ENCODE data around the gene ZNF512. TPM values are rescaled to one million over a fixed set of nuclear protein-coding genes. Genes with fewer than 3 reads are reported as not detected.
"Not testable (repeated sequence)": the region's sequence is repeated elsewhere in the genome, so short reads cannot be mapped to it uniquely, and the experiment has no call there.

The ZNF512 gene, protein sequence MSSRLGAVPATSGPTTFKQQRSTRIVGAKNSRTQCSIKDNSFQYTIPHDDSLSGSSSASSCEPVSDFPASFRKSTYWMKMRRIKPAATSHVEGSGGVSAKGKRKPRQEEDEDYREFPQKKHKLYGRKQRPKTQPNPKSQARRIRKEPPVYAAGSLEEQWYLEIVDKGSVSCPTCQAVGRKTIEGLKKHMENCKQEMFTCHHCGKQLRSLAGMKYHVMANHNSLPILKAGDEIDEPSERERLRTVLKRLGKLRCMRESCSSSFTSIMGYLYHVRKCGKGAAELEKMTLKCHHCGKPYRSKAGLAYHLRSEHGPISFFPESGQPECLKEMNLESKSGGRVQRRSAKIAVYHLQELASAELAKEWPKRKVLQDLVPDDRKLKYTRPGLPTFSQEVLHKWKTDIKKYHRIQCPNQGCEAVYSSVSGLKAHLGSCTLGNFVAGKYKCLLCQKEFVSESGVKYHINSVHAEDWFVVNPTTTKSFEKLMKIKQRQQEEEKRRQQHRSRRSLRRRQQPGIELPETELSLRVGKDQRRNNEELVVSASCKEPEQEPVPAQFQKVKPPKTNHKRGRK
- 10 to 100 TPM; 27.2 to 39.5 TPM for total RNA-seq

DNA sequence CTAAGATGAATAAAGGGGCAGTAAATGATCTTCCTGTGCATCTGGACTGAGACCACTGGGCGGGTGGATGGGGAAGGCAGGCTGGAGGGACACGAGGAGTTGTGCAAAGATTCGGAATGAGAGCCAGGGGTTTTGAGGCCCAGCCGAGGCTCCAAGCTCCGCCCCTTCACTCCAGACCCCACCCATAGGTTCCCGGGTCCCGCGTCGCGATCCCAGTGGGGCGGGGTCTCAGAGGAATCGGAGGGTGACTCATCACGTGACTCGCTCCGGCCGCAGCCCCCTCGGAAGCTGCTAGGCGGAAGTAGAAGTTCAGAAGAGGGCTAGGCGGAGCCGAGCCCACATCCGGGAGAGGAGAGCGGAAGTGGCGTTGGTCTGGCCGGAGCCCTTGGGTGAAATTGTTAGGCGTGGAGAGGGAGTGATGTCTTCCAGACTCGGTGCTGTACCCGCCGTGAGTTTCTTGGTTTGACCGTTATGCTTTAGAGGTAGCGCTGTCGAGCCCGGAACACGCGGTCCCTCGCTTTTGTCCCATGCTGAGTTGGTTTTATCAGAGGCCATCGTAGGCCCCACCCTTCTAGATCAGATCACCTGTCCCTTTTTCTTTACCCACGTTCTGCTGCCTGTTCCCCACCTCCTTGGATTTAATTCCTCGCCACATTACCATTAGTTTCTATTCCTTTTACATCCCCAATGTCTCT is at the start of gene ZNF512:
TSS of gene ZNF512 (plus strand) at position 348 of the 695 bp plus-strand sequence. CDS start at position 419, 71 bp downstream.
- H3K4me1 Mint-ChIP-seq: peaks cover 29% of the 10 kb centered on the region
- H3K4me3 Mint-ChIP-seq: peak within 1 kb of the TSS; percentile 95
- peaks cover 46% of the 10 kb centered on the region for H3K36me3 Mint-ChIP-seq (ENCODE audit: low read depth)
- H3K9me3 Mint-ChIP-seq: no peaks in the 10 kb centered on the region
- ATAC-seq (replicated peaks): peak; percentile 89
- H3K27ac Mint-ChIP-seq: peak within 1 kb of the TSS; percentile 96
- no peaks in the 10 kb centered on the region for H3K27me3 Mint-ChIP-seq

DNA sequence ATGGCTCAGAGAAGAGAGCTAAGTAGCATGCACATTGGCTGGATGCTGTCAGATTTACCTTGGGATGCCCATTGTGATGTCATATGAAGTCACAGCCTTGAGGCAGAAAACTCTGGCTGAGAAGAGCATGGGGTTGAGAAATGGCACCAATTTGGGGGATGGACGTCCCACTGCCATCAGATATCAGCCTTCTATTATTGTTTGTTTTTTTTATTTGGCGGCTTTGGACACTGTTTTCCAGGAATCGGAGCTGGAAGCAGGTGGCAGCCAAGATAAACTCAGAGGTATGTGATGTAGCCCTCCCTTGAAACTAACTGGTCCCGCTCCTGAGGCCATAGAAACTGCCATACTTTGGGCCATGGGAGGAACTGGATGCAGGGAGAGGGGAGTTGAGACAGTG is 45.6 kb upstream of the ZNF512 start:
- ATAC-seq (replicated peaks): no peak
- no peaks in the 10 kb centered on the region for H3K36me3 Mint-ChIP-seq (ENCODE audit: low read depth)

GRCh38 chr2:27538839-27539450 is 43.9 kb upstream of the ZNF512 start:
- ATAC-seq (replicated peaks); H3K27me3 Mint-ChIP-seq; H3K27ac Mint-ChIP-seq; H3K4me1 Mint-ChIP-seq; H3K4me3 Mint-ChIP-seq; H3K9me3 Mint-ChIP-seq; H3K36me3 Mint-ChIP-seq (ENCODE audit: low read depth): not testable (repeated sequence)

More for the DNA sequence above, 45.6 kb upstream of the ZNF512 start:
- Mint-ChIP-seq H3K4me3 (no peak overlapping the region), H3K9me3 (no peaks in the 10 kb centered on the region), H3K27ac (no peak overlapping the region), H3K27me3 (peaks cover 8% of the 10 kb centered on the region), H3K4me1 (no peaks in the 10 kb centered on the region)

DNA sequence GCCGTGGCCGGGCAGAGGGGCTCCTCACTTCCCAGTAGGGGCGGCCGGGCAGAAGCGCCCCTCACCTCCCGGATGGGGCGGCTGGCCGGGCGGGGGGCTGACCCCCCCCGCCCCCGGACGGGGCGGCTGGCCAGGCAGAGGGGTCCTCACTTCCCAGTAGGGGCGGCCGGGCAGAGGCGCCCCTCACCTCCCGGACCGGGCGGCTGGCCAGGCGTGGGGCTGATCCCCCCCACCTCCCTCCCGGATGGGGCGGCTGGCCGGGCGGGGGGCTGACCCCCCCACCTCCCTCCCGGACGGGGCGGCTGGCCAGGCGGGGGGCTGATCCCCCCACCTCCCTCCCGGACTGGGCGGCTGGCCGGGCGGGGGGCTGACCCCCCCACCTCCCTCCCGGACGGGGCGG is 43.2 kb upstream of the ZNF512 start:
- not testable (repeated sequence) for ATAC-seq (replicated peaks); H3K9me3 Mint-ChIP-seq

GRCh38 chr2:27544143-27544821 is 38.6 kb upstream of the ZNF512 start:
- H3K36me3 Mint-ChIP-seq (ENCODE audit: low read depth): no peaks in the 10 kb centered on the region
- no peak overlapping the region for H3K4me3 Mint-ChIP-seq
- no peaks in the 10 kb centered on the region for H3K4me1 Mint-ChIP-seq
- ATAC-seq (replicated peaks): no peak
- no peaks in the 10 kb centered on the region for H3K9me3 Mint-ChIP-seq
- H3K27ac Mint-ChIP-seq: no peak overlapping the region
- no peaks in the 10 kb centered on the region for H3K27me3 Mint-ChIP-seq

More for the DNA sequence above, 43.2 kb upstream of the ZNF512 start:
- H3K27me3 Mint-ChIP-seq; H3K4me1 Mint-ChIP-seq; H3K36me3 Mint-ChIP-seq (ENCODE audit: low read depth); H3K27ac Mint-ChIP-seq; H3K4me3 Mint-ChIP-seq: not testable (repeated sequence)

- ATAC-seq (replicated peaks): peak; percentile 67
- no peaks in the 10 kb centered on the region for H3K36me3 Mint-ChIP-seq (ENCODE audit: low read depth)
- no peaks in the 10 kb centered on the region for H3K4me1 Mint-ChIP-seq
- H3K9me3 Mint-ChIP-seq: no peaks in the 10 kb centered on the region
- no peak overlapping the region for H3K4me3 Mint-ChIP-seq
- H3K27ac Mint-ChIP-seq: no peak overlapping the region
- H3K27me3 Mint-ChIP-seq: no peaks in the 10 kb centered on the region
These were observed 37.3 kb upstream of the ZNF512 start for GRCh38 chr2:27545348-27546141.

- Mint-ChIP-seq H3K9me3 (no peaks in the 10 kb centered on the region), H3K27ac (no peak overlapping the region), H3K36me3 (ENCODE audit: low read depth) (no peaks in the 10 kb centered on the region), H3K4me1 (no peaks in the 10 kb centered on the region), H3K27me3 (peaks cover 5% of the 10 kb centered on the region), H3K4me3 (no peak overlapping the region)
- ATAC-seq (replicated peaks): no peak
These were observed 33.5 kb upstream of the ZNF512 start for GRCh38 chr2:27549303-27549702.

DNA sequence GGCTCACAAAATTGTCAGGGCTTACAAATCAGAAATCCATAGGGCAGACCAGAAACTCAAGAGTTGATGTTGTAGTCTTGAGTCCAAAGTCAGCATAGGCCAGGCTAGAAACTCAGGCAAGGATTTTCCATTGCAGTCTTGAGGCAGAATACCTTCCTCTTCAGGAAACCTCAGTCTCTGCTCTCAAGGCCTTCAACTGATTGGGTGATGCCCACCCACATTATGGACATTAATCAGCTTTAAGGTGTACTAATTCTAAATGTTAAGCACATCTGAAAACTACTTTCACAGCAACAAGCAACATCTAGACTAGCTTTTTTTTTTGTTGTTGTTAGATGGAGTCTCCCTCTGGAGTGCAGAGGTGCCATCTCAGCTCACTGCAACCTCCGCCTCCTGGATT is 31.3 kb upstream of the ZNF512 start:
- Mint-ChIP-seq H3K27me3 (peaks cover 5% of the 10 kb centered on the region), H3K4me1 (no peaks in the 10 kb centered on the region), H3K27ac (no peak overlapping the region), H3K36me3 (ENCODE audit: low read depth) (no peaks in the 10 kb centered on the region), H3K9me3 (no peaks in the 10 kb centered on the region), H3K4me3 (no peak overlapping the region)
- ATAC-seq (replicated peaks): no peak

- H3K9me3 Mint-ChIP-seq: no peaks in the 10 kb centered on the region
- H3K36me3 Mint-ChIP-seq (ENCODE audit: low read depth): no peaks in the 10 kb centered on the region
- no peaks in the 10 kb centered on the region for H3K4me1 Mint-ChIP-seq
- H3K27ac Mint-ChIP-seq: no peak overlapping the region
- peaks cover 5% of the 10 kb centered on the region for H3K27me3 Mint-ChIP-seq
- ATAC-seq (replicated peaks): no peak
- H3K4me3 Mint-ChIP-seq: no peak overlapping the region
These were observed 29.9 kb upstream of the ZNF512 start for GRCh38 chr2:27552941-27553340.

GRCh38 chr2:27554451-27554850 is 28.4 kb upstream of the ZNF512 start:
- H3K4me1 Mint-ChIP-seq; H3K27me3 Mint-ChIP-seq; H3K36me3 Mint-ChIP-seq (ENCODE audit: low read depth); H3K9me3 Mint-ChIP-seq; H3K27ac Mint-ChIP-seq; ATAC-seq (replicated peaks); H3K4me3 Mint-ChIP-seq: not testable (repeated sequence)

GRCh38 chr2:27559228-27559627 is 23.6 kb upstream of the ZNF512 start:
- Mint-ChIP-seq H3K9me3 (no peaks in the 10 kb centered on the region), H3K4me1 (no peaks in the 10 kb centered on the region), H3K27ac (no peak overlapping the region), H3K4me3 (no peak overlapping the region), H3K27me3 (peaks cover 8% of the 10 kb centered on the region), H3K36me3 (ENCODE audit: low read depth) (no peaks in the 10 kb centered on the region)
- no peak for ATAC-seq (replicated peaks)

DNA sequence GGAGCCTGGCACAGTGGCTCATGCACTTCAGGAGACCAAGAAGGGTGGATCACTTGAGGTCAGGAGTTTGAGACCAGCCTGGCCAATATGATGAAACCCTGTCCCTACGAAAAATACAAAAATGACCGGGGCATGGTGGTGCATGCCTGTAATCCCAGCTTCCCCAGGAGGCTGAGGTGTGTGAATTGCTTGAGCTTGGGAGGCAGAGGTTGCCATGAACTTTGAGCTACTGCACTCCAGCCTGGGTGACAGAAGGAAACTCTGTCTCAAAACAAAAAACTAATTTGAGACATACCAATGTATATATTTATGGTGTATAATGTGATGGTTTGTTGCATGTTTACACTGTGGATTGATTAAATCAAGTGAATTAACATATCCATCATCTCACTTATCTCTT is 21.8 kb upstream of the ZNF512 start:
- H3K9me3 Mint-ChIP-seq: no peaks in the 10 kb centered on the region
- no peak overlapping the region for H3K27ac Mint-ChIP-seq
- H3K4me1 Mint-ChIP-seq: no peaks in the 10 kb centered on the region
- peaks cover 18% of the 10 kb centered on the region for H3K27me3 Mint-ChIP-seq
- no peak overlapping the region for H3K4me3 Mint-ChIP-seq
- H3K36me3 Mint-ChIP-seq (ENCODE audit: low read depth): no peaks in the 10 kb centered on the region
- ATAC-seq (replicated peaks): no peak

DNA sequence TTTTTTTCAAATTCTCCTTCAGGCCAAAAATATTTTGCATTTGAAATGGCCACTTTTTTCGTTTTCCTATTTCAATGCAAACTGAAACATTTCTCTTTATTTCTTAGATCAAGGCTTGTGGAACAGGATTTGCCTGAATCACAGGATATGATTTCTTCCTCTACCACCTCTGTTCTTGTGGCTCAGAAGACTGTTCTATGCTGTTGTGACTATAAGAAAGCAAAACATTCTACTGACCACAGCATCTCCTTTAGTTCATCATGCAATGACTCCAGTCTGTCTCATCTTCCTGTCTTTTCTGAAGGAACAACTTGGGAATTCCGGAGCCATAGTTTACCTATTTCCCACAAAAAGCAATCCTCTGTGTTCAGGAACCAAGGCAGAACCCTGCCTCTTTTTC is 16.2 kb upstream of the ZNF512 start:
- Mint-ChIP-seq H3K4me1 (peaks cover 3% of the 10 kb centered on the region), H3K9me3 (peaks cover 9% of the 10 kb centered on the region), H3K27ac (no peak overlapping the region), H3K36me3 (ENCODE audit: low read depth) (no peaks in the 10 kb centered on the region), H3K4me3 (no peak overlapping the region), H3K27me3 (peaks cover 41% of the 10 kb centered on the region)
- ATAC-seq (replicated peaks): no peak
